Small intestine (tissue), 7 donors: ENCODE results near the gene RABEP2. TPM values are rescaled to one million over a fixed set of nuclear protein-coding genes. Genes with fewer than 3 reads are reported as not detected.
"Not testable (repeated sequence)": the region's sequence is repeated elsewhere in the genome, so short reads cannot be mapped to it uniquely, and the experiment has no call there.

ENCODE experiments used
- DNase-seq, 2 donors: peaks; one replicate each; pipeline versions ENCODE4 v3.0.0 to v3.0.0-alpha.2; 2013
- FAIRE-seq: peaks from 2 replicates; lab custom pipeline; 2012; peaks lifted over from hg19 to GRCh38; lab: Jason Lieb, UNC
- H3K27ac ChIP-seq, 3 donors: one replicate each; pipeline ENCODE4 v1.5.1; 2013; ENCODE audit warnings: low read length in 2 of 3, mild to moderate bottlenecking in 2 of 3, control low read depth in 1 of 3, inconsistent platforms in 1 of 3, low read depth in 1 of 3, moderate library complexity in 1 of 3
- H3K27me3 ChIP-seq, 3 donors: one replicate each; pipeline ENCODE4 v1.6.1; 2013; ENCODE audit warnings: low read length in 3 of 3, inconsistent platforms in 1 of 3; ENCODE audit not compliant: control insufficient read depth in 3 of 3, insufficient read depth in 3 of 3
- H3K36me3 ChIP-seq, 3 donors: one replicate each; pipeline ENCODE4 v1.6.1; 2013; ENCODE audit warnings: low read length in 3 of 3, inconsistent platforms in 1 of 3, low read depth in 1 of 3, mild to moderate bottlenecking in 1 of 3, moderate library complexity in 1 of 3; ENCODE audit not compliant: control insufficient read depth in 3 of 3, insufficient read depth in 2 of 3
- H3K4me1 ChIP-seq, 3 donors: one replicate each; pipeline ENCODE4 v1.6.1; 2013; ENCODE audit warnings: low read length in 2 of 3, inconsistent platforms in 1 of 3, low read depth in 1 of 3, mild to moderate bottlenecking in 1 of 3, moderate library complexity in 1 of 3; ENCODE audit not compliant: control insufficient read depth in 3 of 3, insufficient read depth in 2 of 3
- H3K4me3 ChIP-seq, 3 donors: one replicate each; pipeline ENCODE4 v1.5.1; 2013; ENCODE audit warnings: low read length in 3 of 3, control low read depth in 1 of 3, inconsistent platforms in 1 of 3, low read depth in 1 of 3, mild to moderate bottlenecking in 1 of 3, moderate library complexity in 1 of 3
- H3K9me3 ChIP-seq, 2 donors: one replicate each; pipeline ENCODE4 v1.6.1; 2013; ENCODE audit warnings: low read depth in 1 of 2, low read length in 1 of 2; ENCODE audit not compliant: control insufficient read depth in 2 of 2, insufficient read depth in 1 of 2
- WGBS, 3 donors: extraction: QIAGEN DNeasy Blood & Tissue Kit; methylation state at CpG; one replicate each; pipeline ENCODE4 v1.1.7; 2013; 5-methylcytosine and 5-hydroxymethylcytosine counted together
- polyA plus RNA-seq, 4 donors: library from polyadenylated mRNA; stranded (reverse) in 3 of 4; unstranded in 1 of 4; fragments of 200-250 nt in 3 of 4; fragments of 120-200 nt in 1 of 4; gene quantifications; one replicate each; pipeline versions ENCODE4 v1.2.1 to v1.2.3, GENCODE V29; 2013
- donor health status: healthy with polysubstance abuse.
- donor health status: control.
- donor health status: control.
- donor health status: Bipolar disorder and iron deficiency.
- donor health status: healthy.

RABEP2 gene
- polyA plus RNA-seq, 4 donors: 26.5 to 55.7 (median 29.8) TPM

GRCh38 chr16:28897826-28898225 is 27.2 kb downstream of the RABEP2 start:
- no peaks in the 10 kb centered on the region for H3K27me3 ChIP-seq
- WGBS, 3 donors: 84 to 90% (median 87%) methylated on average over 4 of the region's 4 CpGs
- FAIRE-seq (no peak), DNase-seq (no peak)
- H3K27ac ChIP-seq: no peak overlapping the region
- H3K36me3 ChIP-seq: peaks cover 0 to 28% (median 0%) of the 10 kb centered on the region in 3 donors
- no peaks in the 10 kb centered on the region for H3K9me3 ChIP-seq
- no peaks in the 10 kb centered on the region for H3K4me1 ChIP-seq
- H3K4me3 ChIP-seq: no peak overlapping the region

- Histone ChIP-seq H3K9me3 (no peaks in the 10 kb centered on the region), H3K4me1 (no peaks in the 10 kb centered on the region), H3K27ac (no peak overlapping the region), H3K36me3 (peaks cover 0 to 21% (median 0%) of the 10 kb centered on the region in 3 donors), H3K27me3 (no peaks in the 10 kb centered on the region), H3K4me3 (no peak overlapping the region)
- 93 to 97% (median 93%) methylated on average over 4 of the region's 4 CpGs for WGBS, 3 donors
- DNase-seq: no peak
- no peak for FAIRE-seq
These were observed 29.4 kb downstream of the RABEP2 start for GRCh38 chr16:28895609-28896008.

- no peak for DNase-seq
- FAIRE-seq: no peak
These were observed 31.7 kb downstream of the RABEP2 start for GRCh38 chr16:28893291-28893690.

DNA sequence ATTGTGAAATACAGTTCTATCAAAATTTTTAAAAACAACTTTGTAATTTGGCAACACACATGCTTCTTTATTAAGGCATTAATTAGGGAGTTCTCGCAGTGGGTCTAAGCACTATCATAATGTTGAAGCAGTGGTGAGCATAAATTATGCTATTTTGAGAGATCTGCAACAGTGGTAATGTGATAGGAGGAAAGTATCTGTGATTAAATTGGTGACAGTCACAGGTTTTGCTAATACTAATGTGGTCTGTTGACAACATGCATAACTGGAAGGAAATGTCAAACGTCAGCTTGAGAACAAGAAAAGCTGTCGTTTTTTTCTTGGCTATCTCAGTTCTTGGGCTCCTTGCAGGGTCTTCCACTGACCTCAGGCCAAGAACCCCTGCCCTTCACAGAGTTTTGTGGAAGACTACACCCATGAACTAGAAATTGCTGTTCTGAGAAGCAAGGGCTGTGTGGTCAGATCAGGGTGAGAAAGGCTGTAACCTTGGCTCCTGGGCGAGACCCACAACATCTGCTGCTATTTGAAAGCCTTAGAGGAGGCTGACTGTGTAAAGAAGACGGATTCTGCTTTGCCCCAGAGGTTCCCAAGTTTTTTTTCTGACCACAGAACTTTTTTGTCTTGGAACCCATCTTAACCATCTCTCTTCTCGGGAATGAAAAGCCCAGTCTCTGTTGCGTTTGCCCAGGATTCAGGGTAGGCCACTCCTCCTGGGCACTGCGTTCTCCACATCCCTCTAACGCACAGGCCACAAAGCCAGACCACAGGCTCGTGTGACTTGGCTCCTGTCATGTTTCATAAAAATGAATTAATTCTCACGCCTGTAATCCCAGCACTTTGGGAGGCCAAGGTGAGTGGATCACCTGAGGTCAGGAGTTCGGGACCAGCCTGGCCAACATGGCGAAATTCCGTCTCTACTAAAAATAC is 32.8 kb downstream of the RABEP2 start:
- no peak for DNase-seq
- no peaks in the 10 kb centered on the region for H3K27me3 ChIP-seq
- H3K36me3 ChIP-seq: peaks cover 0 to 16% (median 0%) of the 10 kb centered on the region in 3 donors
- no peaks in the 10 kb centered on the region for H3K9me3 ChIP-seq
- FAIRE-seq: no peak
- H3K4me3 ChIP-seq: no peak overlapping the region
- no peak overlapping the region for H3K27ac ChIP-seq
- H3K4me1 ChIP-seq: peaks cover 0 to 3% (median 0%) of the 10 kb centered on the region in 3 donors
- WGBS, 3 donors: 74 to 77% (median 76%) methylated on average over 14 of the region's 14 CpGs

More at GRCh38 chr16:28893291-28893690, 31.7 kb downstream of the RABEP2 start:
- Histone ChIP-seq H3K9me3 (no peaks in the 10 kb centered on the region), H3K4me3 (no peak overlapping the region), H3K27ac (no peak overlapping the region), H3K4me1 (peaks cover 0 to 3% (median 0%) of the 10 kb centered on the region in 3 donors), H3K36me3 (peaks cover 0 to 19% (median 0%) of the 10 kb centered on the region in 3 donors), H3K27me3 (no peaks in the 10 kb centered on the region)
- 88 to 93% (median 91%) methylated on average over 4 of the region's 4 CpGs for WGBS, 3 donors

DNA sequence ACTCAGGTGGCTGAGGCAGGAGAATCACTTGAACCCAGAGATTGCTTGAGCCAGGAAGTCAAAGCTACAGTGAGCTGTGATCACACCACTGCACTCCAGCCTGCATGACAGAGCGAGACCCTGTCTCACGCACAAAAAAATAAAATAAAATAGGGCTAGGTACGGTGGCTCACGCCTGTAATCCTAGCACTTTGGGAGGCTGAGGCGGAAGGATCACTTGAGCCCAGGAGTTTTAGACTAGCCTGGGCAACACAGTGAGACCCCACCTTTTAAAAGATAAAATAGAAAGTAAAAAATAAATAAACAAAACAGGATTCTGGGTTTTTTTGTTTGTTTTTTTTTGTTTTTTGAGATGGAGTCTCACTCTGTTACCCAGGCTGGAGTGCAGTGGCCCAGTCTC is 34.7 kb downstream of the RABEP2 start:
- 96 to 97% (median 96%) methylated on average over 5 of the region's 5 CpGs for WGBS, 3 donors

GRCh38 chr16:28886945-28887344 is 38.1 kb downstream of the RABEP2 start:
- Histone ChIP-seq H3K4me1 (peaks cover 0 to 6% (median 0%) of the 10 kb centered on the region in 3 donors), H3K36me3 (peaks cover 0 to 11% (median 0%) of the 10 kb centered on the region in 3 donors), H3K9me3 (no peaks in the 10 kb centered on the region), H3K4me3 (no peak overlapping the region), H3K27ac (no peak overlapping the region), H3K27me3 (peaks cover 0 to 4% (median 0%) of the 10 kb centered on the region in 3 donors)
- DNase-seq (no peak), FAIRE-seq (no peak)
- 80 to 86% (median 84%) methylated on average over 10 of the region's 10 CpGs for WGBS, 3 donors

More for the DNA sequence above, 34.7 kb downstream of the RABEP2 start:
- not testable (repeated sequence) for H3K4me3 ChIP-seq, DNase-seq, H3K4me1 ChIP-seq, FAIRE-seq, H3K9me3 ChIP-seq, H3K27me3 ChIP-seq, H3K27ac ChIP-seq
- H3K36me3 ChIP-seq: peaks cover 0 to 18% (median 0%) of the 10 kb centered on the region in 3 donors

DNA sequence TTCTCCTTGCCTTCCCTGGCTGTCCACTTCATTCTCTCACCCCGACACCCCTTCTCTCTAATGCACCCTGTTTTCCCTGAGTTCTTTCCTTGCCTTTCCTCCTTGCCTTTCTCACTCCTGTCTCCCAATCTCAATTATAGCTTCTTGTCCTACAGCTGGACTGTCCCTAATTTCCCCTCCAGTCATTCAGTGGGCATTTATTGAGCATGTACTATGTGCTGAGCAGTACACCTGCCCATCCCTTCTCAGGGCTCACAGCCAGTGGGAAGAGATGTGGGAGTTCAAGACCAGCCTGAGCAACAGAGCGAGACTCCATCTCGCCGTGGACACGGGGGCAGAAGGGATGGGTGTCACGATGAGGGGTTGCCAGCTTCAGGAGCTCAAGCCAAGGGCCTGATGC is 41.0 kb downstream of the RABEP2 start:
- FAIRE-seq (no peak), DNase-seq (no peak)
- no peak overlapping the region for H3K27ac ChIP-seq
- H3K27me3 ChIP-seq: peaks cover 0 to 16% (median 0%) of the 10 kb centered on the region in 3 donors
- no peak overlapping the region for H3K4me3 ChIP-seq
- peaks cover 0 to 11% (median 0%) of the 10 kb centered on the region in 3 donors for H3K36me3 ChIP-seq
- peaks cover 3 to 15% (median 7%) of the 10 kb centered on the region in 3 donors for H3K4me1 ChIP-seq
- WGBS, 3 donors: 91 to 98% (median 94%) methylated on average over 6 of the region's 6 CpGs
- H3K9me3 ChIP-seq: no peaks in the 10 kb centered on the region

DNA sequence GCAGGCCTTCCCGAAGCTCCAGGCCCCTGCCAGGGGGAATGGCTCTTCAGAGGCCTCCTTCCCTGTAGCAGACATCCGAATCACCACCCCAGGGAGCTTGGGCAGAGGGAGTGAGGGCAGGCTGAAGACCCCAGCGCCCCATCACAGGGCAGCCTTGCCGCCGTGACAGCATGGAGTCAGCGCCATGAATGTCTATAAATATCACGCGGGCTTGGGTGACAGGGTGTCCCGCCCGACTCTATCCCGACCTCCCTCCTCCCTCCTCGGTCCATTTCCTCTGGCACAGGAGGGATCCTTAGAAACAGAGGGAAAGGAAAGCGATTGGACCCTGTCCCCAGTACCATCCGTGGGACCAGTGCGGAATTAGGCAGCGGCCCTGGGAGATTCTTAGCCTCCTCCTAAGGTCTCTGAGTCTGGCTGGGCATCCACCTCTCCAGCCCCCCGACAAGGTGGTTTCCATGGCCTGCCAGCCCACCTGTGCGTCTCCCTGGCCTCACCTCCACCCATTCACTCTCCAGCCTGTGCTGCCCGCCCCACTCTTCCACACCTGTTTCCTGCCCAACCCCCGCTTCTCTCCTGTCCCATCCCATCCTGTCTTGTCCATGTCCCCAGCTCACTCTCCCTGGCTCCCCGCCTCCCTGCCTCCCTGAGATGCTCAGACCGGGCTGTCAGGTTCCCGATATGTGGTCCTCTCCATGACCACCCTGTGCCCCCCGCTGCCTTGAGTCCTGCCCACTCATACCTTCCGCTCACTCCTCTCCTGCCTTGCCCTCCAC is 41.6 kb downstream of the RABEP2 start:
- Histone ChIP-seq H3K4me3 (no peak overlapping the region), H3K9me3 (no peaks in the 10 kb centered on the region), H3K4me1 (peaks cover 5 to 20% (median 8%) of the 10 kb centered on the region in 3 donors), H3K36me3 (peaks cover 0 to 7% (median 0%) of the 10 kb centered on the region in 3 donors), H3K27ac (no peak overlapping the region), H3K27me3 (peaks cover 0 to 21% (median 0%) of the 10 kb centered on the region in 3 donors)
- WGBS, 3 donors: 64 to 68% (median 68%) methylated on average over 23 to 25 of the region's 25 CpGs
- no peak for DNase-seq
- FAIRE-seq: no peak
